ENCODE measurements around the gene YOD1.

Gene YOD1

GRCh38 chr1:207007352-207008033, 43.5 kb downstream of the YOD1 start:
- no peak for DNase-seq (ENCODE audit: low read depth in 2 of 2)

GRCh38 chr1:207006914-207007313, 44.1 kb downstream of the YOD1 start:
- no peak for DNase-seq (ENCODE audit: low read depth in 2 of 2)

- no peak for DNase-seq (ENCODE audit: low read depth in 2 of 2)
Observed at GRCh38 chr1:207006083-207006482, 44.9 kb downstream of the YOD1 start.

- no peak for DNase-seq (ENCODE audit: low read depth in 2 of 2)
Observed at GRCh38 chr1:207004931-207005830, 45.8 kb downstream of the YOD1 start.

- no peak for DNase-seq (ENCODE audit: low read depth in 2 of 2)
Observed at GRCh38 chr1:207003210-207003609, 47.8 kb downstream of the YOD1 start.

- no peak for DNase-seq (ENCODE audit: low read depth in 2 of 2)
Observed at GRCh38 chr1:207002724-207003146, 48.3 kb downstream of the YOD1 start.

- no peak for DNase-seq (ENCODE audit: low read depth in 2 of 2)
Observed at GRCh38 chr1:207001492-207002245, 49.3 kb downstream of the YOD1 start.

- no peak for DNase-seq (ENCODE audit: low read depth in 2 of 2)
Observed at GRCh38 chr1:207000651-207001291, 50.2 kb downstream of the YOD1 start.

GRCh38 chr1:206998816-206999215, 52.2 kb downstream of the YOD1 start:
- no peak for DNase-seq (ENCODE audit: low read depth in 2 of 2)
